GM19043 (cell line): Measurements from ENCODE around the gene E2F1.

Source experiments
- ATAC-seq: cut with Tn5 transposase; IDR thresholded peaks from one replicate; pipeline ENCODE4 v1.9.1; 2021; ENCODE audit warnings: low read depth; ENCODE audit not compliant: unreplicated experiment

The E2F1 gene

GRCh38 chr20:33673410-33674293 lies 12.5 kb downstream of the E2F1 start:
- ATAC-seq: no peak

DNA sequence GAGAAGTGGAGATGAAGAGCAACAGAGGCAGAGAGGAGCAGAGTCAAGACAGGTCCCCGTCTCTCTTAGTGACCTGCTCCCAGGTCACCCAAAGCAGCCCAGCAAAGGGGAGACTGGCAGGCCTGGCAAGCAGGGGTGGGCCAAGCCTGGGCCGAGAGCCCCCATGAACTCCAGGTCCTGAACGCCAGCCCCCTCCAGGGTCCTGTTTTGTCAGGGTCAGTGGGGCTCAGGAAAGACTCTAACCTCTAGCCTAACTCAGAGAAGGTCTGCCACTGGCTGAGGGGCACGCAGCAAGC lies 13.1 kb downstream of the E2F1 start:
- no peak for ATAC-seq

DNA sequence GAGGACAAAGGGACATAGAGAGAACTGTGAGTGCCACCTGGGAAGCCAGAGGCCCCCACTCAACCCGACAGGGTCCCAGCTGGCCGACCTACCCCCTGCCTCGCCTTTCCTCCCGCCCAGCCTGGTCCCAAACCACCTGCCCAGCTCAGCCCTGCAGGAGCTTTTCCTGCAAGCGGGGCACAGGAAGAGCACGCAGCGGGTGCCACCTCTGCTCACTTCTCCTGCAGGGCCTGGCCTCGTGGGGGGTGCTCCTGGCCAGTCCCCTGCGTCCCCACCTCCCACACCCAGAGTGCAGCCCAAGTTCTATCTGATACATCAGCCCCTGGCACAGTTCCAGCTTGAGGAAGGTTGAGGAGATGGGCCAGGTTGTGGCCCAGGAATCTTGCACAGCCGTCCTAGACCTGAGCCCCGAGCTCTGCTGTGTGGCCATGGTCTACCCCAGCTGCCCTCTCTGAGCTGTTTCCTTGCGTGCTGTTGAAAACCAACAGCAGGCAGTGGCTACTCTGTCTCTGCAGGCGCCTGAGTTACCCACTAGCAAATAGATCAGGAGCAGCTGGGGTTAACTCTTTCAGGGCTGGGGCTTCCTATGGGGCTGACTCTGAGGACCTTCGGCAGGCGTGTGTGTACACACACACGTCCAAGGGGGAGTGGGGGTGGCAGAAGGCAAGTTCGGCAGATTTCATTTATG lies 13.6 kb downstream of the E2F1 start:
- ATAC-seq: no peak

GRCh38 chr20:33671573-33672288 lies 14.5 kb downstream of the E2F1 start:
- no peak for ATAC-seq

- no peak for ATAC-seq
These were observed 15.3 kb downstream of the E2F1 start for GRCh38 chr20:33670715-33671499.

DNA sequence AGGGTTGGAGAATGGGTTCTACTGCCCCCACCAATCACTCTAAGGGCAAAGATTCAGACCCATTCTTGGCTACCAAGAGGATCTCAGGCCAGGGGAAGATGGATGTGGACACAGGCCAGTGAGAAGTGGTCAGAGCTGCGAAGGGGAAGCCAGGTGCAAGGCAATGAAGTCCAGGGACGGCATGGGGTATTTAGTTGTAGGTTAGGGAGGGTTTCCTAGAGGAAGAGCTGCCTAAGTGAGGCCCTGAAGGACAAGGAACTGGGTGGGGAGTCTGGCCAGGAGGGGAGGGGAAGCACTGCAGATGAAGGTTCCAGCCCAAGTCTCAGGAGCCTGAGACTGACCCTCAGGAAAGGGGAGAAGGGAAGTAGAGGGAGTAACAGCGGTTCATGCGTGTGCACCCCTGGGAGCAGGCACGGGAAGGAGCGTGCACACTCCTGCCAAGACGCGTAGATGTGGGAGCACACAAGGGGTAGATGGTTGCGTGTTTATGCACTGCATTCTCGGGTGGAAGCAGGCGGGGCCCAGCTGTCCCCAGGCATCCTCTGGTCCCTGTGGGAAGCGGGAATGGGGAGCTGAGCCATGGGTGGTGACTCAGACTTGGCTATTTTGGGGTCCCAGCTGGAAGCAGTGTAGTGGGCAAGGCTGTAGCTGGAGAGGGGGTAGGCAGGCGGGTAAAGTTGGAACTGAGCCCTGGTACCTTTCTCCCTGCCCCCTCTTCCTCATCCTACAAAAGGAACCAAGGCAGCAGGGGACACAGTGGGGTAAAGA lies 16.1 kb downstream of the E2F1 start:
- no peak for ATAC-seq

- no peak for ATAC-seq
These were observed 17.0 kb downstream of the E2F1 start for GRCh38 chr20:33669224-33669623.

- no peak for ATAC-seq
These were observed 17.6 kb downstream of the E2F1 start for GRCh38 chr20:33668466-33669155.

GRCh38 chr20:33667676-33668465 lies 18.3 kb downstream of the E2F1 start:
- ATAC-seq: no peak

DNA sequence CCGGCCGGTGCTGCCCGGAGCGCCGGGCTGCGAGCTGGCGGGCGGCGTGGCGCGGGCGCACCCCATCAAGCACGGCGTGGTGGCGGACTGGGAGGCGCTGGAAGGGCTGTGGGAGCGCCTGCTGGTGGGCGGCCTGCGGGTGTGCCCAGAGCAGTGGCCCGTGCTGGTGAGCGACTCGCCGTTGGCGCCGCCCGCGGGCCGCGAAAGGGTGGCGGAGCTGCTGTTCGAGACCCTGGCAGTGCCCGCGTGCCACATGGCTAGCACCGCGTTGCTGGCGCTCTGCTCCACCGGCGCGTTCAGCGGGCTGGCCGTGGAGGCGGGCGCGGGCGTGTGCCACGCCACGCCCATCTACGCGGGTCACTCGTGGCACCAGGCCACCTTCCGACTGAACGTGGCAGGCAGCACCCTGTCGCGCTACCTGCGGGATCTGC lies 18.9 kb downstream of the E2F1 start:
- no peak for ATAC-seq

GRCh38 chr20:33666293-33667244 lies 19.6 kb downstream of the E2F1 start, which contains the start of gene ACTL10:
TSS of gene ACTL10 (plus strand) at chr20:33666943. CDS start at chr20:33667498, 555 bp downstream.
- no peak for ATAC-seq

DNA sequence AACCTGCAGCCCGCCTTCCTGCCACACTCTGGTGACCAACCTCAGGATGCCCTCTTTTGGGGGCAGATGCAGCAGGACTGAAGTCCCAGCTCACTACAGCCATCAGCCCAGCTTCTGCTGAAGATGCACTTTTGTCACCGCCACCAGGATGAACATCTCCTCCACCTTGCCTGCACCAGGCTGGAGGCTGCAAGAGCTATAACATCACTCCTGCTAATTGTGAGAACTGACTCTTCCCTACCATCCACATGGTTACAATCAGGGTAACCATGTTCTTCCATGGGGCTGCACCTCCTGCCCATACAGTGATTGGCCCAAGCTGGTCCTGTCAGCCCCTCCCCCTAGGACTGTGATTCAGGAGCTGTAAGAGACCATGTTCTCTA lies 21.4 kb downstream of the E2F1 start:
- no peak for ATAC-seq

DNA sequence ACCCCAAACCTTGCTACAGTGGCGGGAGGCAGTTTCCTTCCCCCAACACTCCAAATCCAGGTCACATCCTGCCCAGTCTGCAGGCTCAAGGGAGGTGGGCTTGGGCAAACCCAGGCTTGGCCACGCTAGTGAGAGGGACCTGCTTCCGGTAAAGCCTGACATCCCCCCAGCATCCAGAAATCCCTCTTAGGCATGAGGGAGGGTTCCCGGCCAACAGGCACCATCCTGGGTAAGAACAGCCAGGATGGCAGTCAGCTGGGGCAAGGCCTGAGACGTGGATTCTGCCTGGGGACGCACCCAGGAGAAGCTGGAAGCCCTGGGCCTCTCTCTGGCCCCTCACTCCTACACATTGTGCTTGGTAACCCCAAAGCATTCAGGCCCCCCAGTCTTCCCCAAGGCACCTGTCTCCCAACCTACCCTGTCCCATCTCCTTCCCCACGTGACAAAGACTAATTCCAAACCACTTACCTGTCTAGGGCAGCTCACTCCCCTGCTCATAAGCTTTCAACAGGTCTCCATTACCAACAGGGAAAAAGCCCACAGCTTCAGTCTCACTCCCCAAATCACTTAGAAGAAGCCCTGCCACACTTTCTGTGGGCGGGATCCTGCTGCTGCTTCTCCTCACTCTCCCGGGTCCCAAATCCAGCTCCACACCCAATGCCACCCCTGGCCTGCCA lies 22.0 kb downstream of the E2F1 start:
- ATAC-seq: no peak

GRCh38 chr20:33663161-33664084 lies 22.8 kb downstream of the E2F1 start:
- peak; percentile 49 for ATAC-seq

- ATAC-seq: no peak
These were observed 24.0 kb downstream of the E2F1 start, which contains the start of gene C20orf144 for GRCh38 chr20:33662172-33662571. TSS of gene C20orf144 (plus strand) at chr20:33662327. CDS start at chr20:33662346, 19 bp downstream.

DNA sequence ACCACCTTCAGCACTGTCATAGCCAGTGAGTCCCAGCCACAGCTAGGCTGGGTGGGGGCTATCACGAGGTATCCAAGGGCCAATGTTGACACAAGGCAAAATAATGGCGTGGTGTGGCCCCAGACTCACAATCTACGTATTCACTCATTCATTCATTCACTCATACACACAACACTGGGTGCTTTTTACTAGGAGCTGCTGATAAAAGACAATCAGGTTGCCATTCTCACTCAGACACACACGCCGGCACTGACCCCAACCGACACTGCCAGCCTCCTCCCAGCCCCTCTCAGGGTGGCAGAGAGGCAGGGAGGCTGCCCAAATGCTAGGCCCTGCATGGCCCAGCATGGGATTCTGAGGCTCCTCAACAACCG lies 25.5 kb downstream of the E2F1 start:
- ATAC-seq: no peak
